CD4-positive, alpha-beta T cell treated with Interleukin-4 for 4 hours (primary cell): ENCODE measurements around the gene ESRRG.

Experiments
- DNase-seq: peaks from one replicate; pipeline ENCODE4 v3.0.0-alpha.2; 2020

The ESRRG gene

DNA sequence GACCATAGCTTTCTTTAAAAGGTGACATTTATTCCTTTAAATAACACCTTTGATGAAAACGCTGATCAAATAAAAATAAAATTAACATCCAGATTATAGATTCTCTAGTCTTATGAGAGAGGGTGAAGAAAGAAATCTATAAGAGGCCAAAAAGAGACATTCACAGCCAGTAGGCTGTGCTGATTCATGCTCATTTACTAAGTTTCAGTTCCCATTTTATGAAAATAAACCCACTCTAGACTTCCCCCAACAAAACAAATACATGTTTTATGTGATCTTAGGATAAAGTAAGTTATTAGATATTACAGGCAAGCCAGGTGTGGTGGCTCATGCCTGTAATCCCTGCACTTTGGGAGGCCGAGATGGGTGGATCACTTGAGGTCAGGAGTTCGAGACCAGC lies 21.1 kb downstream of the ESRRG start:
- DNase-seq: no peak

DNA sequence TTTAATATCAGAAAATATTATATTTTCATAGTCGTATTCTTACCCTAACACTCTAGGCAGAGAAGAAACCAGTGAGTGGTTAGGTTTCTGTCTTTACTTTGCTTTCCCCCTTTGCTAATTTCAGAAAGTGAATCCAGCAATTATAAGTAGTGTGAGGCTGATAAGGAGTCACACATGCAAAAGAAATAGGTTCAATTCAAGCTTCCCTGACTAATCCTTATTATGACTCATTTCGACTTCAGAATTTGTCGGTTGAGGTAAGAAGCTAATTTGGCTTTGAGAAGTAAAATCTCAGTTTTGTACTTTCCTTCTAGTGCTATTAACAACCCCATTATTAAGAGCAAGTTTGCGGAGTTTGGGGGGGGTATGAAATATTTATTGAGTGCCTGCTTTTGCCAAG lies 22.4 kb downstream of the ESRRG start:
- no peak for DNase-seq

DNA sequence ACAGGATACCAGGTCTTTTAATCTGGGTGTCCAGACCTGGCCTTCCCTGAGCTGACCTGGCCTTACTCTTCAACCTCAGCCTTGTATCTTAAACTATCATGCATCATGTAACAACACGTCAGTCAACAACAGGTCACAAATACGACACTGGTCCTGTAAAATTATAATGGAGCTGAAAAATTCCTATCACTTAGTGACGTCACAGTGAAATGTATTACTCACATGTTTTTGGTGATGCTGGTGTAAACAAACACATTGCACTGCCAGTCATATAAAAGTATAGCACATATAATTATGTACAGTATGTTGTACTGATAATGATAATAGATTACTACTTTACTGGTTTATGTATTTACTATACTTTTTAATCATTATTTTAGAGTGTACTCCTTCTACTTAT lies 31.5 kb downstream of the ESRRG start:
- no peak for DNase-seq

DNA sequence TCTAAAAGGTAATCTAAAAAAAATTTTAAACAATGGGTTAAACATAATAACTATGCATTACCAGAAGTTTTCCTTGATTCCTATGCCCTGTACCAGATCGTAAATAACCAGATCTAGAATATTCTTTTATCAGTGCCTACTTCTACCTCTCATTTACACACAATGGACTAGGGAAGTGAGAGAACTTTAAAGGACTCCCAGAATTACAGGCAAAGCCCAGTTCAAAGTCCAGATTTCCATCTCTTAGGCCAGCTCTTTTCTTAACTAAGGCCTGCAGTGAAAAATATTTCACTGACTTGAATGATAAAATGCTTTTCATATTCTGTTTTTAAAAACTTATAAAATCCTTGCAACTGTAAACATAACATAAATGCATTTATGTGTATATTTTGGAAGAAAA lies 32.6 kb downstream of the ESRRG start:
- DNase-seq: no peak

DNA sequence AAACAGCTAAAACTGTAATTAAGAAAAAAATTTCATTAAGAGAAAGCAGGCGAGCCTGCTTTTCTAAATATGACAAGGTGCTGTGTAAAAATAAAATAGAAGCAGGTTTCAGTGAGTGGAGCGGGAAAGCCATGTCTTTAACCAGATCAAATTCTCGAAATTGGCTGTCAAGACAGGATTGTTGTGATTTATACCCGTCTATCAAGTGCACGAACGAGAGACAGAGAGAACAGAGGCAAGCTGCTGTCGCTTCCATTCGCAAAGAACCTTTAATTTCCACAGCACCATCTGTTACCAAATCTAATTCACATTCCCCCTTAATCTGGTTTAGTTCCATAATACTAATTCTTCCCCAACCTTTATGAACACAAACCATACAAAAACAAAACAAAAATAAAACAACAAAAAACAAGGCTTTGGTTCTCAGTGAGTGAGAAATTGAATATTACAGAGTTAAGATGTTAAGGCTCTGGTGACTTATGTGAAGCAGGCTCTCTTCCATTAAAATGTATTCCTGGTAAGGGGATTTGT lies 35.0 kb downstream of the ESRRG start:
- no peak for DNase-seq

DNA sequence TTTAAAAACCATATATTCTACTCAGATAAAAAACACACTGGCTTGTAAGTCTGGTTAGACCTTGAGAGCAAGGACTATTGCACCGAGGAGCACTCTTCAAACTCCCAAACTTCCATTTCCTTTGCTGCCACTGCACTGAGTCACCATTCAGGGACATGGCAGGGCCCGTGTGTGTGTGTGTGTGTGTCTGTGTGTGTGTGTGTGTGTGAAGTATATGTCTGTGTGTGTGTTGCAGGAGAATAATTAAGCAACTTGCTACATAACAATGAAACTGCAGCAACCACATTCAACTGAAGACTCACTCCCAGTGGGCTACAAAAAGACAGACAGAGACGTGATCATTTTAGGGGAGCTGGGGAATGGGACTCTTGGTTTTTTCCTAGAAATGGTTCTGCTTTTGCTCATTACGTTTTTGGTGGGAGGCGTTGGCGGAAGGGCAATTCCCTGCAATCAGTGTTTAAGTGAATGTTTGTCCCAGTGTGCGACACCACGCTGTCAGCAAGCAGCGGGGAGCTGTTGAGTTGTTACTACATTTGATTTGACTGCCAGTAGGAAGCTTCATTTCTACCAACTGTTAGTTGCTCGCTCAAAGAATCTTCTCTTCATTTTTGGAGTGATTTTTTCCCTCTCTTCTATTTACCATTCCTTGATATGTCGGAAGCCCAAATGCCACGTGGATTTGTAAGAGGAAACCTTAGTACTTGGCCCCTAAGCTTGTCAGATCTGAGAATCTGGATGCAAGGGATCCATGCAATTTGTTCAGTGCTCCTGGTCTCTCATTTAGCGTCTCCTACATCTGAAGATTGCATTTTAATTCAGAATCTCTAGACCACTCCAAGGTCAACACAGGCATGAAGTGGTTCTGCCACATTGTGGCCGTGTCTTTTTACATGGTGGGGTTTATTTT lies 36.1 kb downstream of the ESRRG start:
- DNase-seq: no peak

DNA sequence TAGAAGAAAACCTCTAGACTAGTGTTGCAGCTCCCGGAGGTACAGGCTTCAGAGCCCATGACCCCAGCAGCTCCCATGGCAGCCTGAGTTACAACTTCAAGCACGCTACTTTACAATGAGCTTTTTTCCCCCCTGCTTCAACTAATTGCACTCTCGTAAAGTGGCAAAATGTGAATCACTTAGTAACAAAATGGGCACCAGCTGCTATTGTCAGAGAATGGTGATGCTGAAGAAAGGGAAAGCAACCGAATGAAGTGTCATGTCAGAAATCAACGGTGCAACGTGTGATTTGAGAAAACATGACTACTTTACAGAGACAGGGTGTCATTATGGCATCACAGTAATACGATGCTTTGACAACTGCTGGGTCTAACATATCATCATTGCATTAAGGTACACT lies 40.5 kb downstream of the ESRRG start:
- no peak for DNase-seq

DNA sequence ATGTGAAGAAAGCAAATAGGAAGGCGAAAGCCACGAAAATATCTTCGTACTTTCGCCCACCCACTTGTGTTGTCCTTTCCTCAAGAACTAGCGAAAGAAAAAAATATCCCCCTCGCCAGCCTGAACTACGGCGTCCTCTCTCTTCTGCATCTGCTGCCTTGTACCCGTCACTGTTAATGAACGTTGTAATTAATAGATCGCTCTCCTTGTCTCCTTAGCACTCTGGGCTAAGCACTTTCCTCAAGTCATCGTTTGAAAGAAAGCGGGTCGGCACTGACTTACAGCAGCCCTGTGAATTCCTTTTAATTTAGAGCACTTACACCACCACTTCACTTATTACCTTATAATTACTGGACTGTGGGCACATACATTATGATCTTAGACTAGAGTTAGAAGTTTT lies 44.1 kb downstream of the ESRRG start:
- DNase-seq: no peak

DNA sequence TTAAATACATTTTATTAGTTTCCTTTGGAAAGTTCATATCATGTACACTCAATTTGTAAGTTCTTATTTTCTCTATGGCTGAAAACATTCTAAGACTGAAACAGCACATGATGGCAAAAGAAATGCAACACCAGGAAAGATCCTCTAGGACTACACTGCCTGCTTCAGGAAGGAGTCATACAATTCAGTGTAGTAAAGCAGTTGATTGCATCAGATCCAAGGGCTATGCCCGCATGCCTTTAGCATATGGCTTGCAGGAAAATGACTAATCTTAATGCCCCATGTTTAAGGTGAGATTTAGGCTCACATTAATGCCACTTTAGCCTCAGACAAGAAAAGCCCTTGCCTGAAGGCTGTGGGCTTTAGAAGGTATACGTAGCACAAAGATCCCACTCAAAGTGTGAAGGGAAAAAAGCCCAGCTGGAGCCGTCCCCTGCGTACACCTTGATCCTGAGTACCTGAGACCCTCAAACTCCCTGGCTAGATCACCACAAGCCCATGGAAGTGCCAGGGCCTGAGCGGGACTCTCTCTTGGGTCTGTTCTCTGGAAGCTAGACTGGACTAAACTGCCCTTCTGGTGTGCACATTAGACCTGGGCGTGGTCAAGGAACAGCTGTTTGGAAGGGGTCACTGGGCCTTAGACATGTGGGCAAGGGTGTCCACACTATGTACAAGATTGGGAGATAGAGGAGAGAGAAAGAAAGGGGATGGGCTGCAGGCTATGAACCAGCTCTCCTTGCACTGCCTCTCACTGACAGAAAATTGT lies 52.9 kb downstream of the ESRRG start:
- no peak for DNase-seq

DNA sequence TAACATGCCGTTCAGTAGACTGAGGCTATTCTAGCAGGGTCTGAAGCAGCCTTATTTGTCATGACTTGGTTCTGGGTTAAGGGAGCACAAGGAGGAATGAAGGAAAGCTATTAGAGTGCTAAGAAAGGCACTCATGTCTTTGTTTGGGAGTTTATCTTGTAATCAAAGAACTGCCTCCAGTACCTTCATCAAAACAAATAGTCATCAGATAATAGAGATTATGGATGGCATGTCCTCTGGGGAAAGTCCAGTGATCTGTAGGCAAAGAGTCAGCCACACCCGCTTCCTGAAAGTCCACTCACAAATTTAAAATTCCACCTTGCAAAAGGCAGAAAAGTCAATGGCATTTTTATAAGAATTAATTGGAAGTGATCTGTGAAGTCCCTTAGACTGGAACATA lies 56.8 kb downstream of the ESRRG start:
- DNase-seq: no peak

DNA sequence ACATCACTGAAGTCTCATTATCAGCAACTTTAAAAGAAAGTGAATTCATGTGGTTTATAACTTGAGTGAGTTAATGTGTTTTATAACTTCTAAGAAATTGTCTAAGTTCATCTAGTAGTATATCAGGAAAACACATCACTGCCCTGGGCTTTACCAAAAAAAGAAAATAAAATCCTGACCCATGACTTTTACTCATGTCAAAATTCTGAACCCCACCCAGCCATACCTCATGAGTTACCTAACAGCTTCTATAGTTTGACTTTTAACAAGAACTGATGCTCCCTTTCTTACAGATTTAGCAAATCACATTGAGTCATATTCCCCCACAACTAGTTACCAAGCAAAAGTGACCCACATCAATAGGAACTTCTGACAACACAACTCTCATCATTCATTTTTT lies 57.4 kb downstream of the ESRRG start:
- no peak for DNase-seq

DNA sequence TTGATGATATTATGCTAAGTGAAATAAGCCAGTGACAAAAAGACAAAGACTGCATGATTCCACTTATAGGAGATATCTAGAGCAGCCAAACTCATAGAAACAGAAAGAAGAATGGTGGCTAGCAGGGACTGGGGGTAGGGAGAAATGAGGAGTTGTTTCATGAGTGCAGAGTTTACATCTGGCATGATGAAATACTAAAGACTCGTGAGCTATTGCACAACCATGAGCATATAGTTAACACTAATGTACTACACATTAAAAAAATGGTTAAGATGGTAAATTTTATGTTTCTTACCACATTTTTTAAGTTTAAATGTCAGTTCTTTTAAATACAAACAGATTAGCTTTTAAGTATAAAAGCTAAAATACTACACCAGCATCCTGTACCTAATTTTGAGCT lies 57.8 kb downstream of the ESRRG start:
- no peak for DNase-seq

DNA sequence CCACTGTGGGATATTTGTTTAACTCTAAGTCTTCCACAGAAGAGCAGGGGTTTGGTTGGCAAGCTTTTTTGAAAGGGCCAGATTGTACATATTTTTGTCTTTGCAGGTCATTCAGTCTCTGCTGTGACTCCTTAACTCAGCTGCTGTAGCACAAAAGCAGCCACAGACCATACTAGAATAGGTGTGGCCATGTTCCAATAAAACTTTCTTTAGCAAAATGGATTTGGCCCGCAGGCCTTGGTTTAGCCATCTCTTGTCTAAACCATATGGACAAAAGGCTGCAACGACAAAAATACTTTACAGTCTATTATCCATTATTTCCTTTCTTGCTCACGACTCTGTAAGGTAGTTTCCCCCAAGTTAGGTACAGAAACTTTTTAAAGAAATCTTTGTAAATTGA lies 60.5 kb downstream of the ESRRG start:
- DNase-seq: no peak

DNA sequence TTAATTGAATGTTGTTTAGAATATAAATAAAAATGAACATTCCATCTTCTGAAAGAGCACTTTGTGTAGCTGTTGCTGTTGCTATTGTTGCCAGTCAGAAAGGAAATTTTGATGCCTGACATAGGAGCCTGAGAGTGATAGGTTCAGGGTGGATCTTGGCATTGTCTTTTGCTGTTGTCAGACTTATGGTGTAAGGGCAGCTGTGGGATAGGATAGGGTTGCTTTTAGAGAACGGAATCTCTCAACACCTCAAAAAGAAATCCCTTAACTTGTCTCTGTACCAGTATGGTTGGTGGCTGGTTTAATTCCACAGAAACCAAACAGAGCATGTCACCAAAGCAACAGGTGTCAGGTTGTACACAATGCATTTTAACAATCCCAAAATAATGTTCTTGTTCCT lies 62.7 kb downstream of the ESRRG start:
- DNase-seq: no peak

DNA sequence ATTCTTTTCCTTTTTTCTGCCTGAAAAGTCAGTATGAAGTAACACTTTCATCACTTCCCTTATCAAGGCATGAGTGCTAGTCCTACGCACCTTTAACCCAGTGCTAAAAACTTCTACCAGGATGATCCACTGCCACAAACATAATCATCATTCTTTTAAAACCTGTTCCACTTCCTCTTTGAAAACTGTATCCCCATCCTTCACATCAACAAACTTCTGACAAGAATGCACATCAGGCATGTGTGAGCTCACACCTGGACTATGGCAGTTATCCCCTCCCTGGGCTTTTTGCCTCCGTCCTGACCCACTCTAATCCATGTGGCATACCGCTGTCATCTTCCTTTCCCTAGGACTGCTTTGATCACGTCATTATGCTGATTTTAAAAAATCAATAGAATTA lies 70.2 kb downstream of the ESRRG start:
- DNase-seq: no peak

DNA sequence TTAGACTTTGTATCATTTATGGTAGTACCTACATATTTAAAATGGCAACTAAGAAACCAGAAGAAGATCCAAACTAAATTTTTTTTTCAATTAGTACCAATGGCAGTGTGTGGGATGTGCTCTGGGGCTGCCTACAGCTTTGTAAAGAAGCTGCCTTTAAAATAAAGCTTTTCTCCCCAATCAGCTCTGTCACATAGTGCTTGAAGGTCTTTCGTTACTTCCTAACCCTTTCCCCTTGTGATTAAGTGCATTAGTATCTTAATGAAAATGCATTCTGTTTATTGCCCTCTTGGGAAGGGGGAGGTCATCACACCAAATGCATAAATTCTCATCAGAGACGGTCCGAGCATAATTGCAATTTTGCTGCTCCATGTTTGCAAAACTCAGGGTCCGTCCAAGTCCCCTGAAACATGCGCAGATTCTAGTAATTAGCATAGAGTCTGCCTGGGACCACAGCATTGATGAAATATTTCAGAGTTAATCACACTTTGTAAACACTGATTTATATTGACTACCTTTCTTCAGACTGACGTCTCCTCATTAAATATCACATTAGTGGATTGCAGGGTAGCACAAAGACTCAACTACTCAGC lies 71.3 kb downstream of the ESRRG start:
- no peak for DNase-seq

DNA sequence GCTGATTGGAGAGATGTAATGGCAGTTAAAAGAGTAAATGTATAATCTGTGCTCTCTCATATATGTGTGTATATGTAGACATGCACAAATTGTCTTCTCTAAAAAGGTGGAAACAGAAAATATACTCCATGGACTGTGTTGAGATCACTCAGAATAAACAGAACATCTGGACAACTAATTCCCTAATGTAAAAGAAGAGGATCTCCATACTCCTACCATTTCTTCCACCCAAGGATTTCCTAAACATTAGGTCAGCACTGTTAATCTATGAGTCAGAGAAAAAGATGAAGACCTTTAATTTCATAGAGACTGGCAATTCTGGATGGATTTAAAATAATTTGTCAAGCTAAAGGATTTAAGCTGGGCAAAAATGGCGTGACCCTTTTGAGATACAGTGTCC lies 80.1 kb downstream of the ESRRG start:
- DNase-seq: no peak

DNA sequence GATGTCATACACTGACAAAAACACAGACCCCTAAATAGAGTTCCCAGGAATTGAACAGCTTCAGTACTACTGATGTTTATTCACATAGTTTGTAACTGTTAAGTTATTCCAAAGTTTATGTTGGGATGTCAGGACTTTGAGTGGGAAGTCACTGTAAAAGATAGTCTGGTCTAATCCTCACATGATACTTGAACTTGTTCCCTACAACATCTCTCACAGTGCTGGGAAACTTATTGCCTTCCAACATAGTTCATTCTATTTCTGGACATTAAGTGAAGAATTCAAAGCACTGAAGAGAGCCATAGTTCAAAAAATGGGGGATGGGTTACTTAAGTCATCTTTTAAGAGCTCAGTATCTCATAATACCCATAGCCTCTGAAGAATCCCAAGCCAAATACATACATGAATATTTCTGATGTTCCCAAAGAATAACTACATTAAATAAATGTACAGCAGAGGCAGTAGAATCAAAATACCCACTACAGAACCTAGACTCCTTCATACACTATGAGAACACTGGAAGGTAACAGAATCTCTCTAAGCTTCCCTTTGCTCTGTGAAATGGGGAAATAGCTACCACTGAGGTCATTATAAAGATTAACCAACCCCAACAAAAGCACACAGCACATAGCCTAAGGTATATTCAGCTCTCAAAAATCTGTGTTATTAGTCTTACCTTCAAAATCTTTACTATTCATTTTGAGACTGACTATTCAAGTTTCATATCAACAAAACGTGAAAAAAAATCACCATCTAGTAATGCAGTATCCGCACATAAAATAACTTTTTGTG lies 81.4 kb downstream of the ESRRG start:
- no peak for DNase-seq

DNA sequence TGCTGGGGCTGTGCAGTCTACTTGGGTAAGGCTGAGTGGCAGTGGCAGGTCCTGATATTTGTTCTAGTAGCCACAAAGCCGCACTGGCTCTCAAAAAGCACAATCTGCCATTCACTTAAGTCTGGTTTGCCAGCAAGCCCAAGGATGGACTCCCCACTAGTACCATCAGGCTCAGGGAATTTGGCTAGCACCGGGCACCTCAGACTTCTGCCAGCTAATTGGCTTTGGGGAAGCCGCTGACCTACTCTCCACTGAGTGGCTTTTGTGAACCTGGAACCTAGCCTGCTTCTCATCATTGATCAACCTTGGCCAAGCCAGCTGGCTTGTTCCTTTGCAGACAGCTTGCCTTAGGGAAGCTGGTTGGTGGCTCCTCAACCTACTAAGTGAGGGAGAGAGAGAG lies 83.1 kb downstream of the ESRRG start:
- no peak for DNase-seq

DNA sequence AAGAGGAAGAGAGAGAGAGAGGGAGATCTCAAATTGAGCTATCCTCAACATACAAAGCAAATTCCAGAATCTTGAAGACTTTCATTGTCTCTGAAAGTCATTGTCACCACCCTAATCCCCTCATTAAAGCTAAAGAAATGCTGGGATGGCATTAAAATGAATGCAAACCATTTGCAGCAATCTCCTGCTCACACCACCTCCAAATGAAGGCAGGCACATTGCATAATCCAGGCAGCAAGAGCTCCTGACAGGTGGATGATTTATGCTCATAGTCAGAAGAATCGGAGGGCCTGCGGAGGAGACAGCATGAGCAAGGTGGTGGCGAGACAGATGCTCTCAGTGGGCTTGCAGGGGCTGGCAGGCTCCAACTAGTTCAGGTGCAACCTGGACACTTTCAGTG lies 90.2 kb downstream of the ESRRG start:
- DNase-seq: no peak

DNA sequence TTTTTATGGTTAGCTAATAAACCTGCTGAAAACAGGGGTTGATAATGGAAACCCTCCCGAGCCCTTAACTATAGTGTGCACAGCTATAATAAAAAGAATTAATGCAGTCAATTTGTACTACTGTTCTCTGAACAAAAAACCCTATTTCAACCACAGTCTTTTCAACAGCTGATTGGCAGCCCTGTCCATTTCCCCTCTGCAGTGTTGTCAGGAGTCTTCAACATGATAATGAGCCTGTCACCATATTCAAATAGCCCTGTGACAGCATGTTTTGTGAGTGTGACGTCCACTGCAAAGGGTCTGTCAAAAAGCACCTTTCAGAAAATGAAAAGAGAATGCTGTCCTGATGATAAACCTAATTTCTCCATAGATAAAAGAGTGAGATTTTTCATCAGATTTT lies 92.7 kb downstream of the ESRRG start:
- DNase-seq: no peak

DNA sequence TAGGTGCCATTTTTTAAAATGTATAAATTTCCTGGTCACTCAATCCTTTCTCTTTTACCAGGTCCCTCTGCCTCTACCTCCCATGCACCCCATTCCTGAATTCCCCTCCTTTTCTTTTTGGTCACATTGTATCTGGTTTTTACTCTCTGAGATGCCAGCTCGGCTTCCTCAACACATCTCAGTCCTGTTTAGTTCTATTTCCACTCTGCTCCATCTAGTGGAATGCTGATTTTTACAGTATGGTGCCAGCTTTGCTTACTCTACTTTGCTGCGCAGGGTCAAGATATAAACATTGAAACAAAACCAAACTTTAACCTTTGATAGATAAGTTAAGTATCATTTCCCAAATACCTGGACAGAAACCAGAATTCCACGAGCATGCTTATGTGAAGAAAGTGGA lies 96.0 kb downstream of the ESRRG start:
- DNase-seq: no peak
